ENCODE measurements around the gene UGT2B28.
"Not testable (repeated sequence)": the region's sequence is repeated elsewhere in the genome, so short reads cannot be mapped to it uniquely, and the experiment has no call there.

The UGT2B28 gene

GRCh38 chr4:69321153-69321729 lies 41.0 kb downstream of the UGT2B28 start:
- H3K4me1 Mint-ChIP-seq (ENCODE audit: low read depth), result no peaks in the 10 kb centered on the region
- H3K36me3 Mint-ChIP-seq (ENCODE audit: low read depth), result no peaks in the 10 kb centered on the region
- no peaks in the 10 kb centered on the region for H3K27me3 Mint-ChIP-seq (ENCODE audit: low read depth)
- H3K4me3 Mint-ChIP-seq, result no peak overlapping the region
- no peak for DNase-seq (ENCODE audit: low spot score)
- H3K9me3 Mint-ChIP-seq, result no peaks in the 10 kb centered on the region
- no peak overlapping the region for H3K27ac Mint-ChIP-seq

GRCh38 chr4:69322055-69322454 lies 41.8 kb downstream of the UGT2B28 start:
- Mint-ChIP-seq H3K27ac (no peak overlapping the region), H3K9me3 (no peaks in the 10 kb centered on the region), H3K4me3 (no peak overlapping the region), H3K27me3 (ENCODE audit: low read depth) (no peaks in the 10 kb centered on the region), H3K36me3 (ENCODE audit: low read depth) (no peaks in the 10 kb centered on the region), H3K4me1 (ENCODE audit: low read depth) (no peaks in the 10 kb centered on the region)
- DNase-seq (ENCODE audit: low spot score), result no peak

- H3K36me3 Mint-ChIP-seq (ENCODE audit: low read depth), result no peaks in the 10 kb centered on the region
- H3K27me3 Mint-ChIP-seq (ENCODE audit: low read depth), result no peaks in the 10 kb centered on the region
- no peak for DNase-seq (ENCODE audit: low spot score)
- H3K27ac Mint-ChIP-seq, result no peak overlapping the region
- H3K4me3 Mint-ChIP-seq, result no peak overlapping the region
- H3K9me3 Mint-ChIP-seq, result no peaks in the 10 kb centered on the region
- no peaks in the 10 kb centered on the region for H3K4me1 Mint-ChIP-seq (ENCODE audit: low read depth)
These were observed 43.0 kb downstream of the UGT2B28 start for GRCh38 chr4:69323284-69323683.

GRCh38 chr4:69330345-69331047 lies 50.2 kb downstream of the UGT2B28 start:
- Mint-ChIP-seq H3K4me1 (ENCODE audit: low read depth) (no peaks in the 10 kb centered on the region), H3K4me3 (no peak overlapping the region), H3K36me3 (ENCODE audit: low read depth) (no peaks in the 10 kb centered on the region), H3K27ac (no peak overlapping the region), H3K27me3 (ENCODE audit: low read depth) (no peaks in the 10 kb centered on the region), H3K9me3 (no peaks in the 10 kb centered on the region)
- no peak for DNase-seq (ENCODE audit: low spot score)

- H3K4me1 Mint-ChIP-seq (ENCODE audit: low read depth); H3K9me3 Mint-ChIP-seq; H3K4me3 Mint-ChIP-seq; H3K27ac Mint-ChIP-seq; H3K27me3 Mint-ChIP-seq (ENCODE audit: low read depth); DNase-seq (ENCODE audit: low spot score); H3K36me3 Mint-ChIP-seq (ENCODE audit: low read depth): not testable (repeated sequence)
These were observed 51.0 kb downstream of the UGT2B28 start for GRCh38 chr4:69331304-69331703.

GRCh38 chr4:69335485-69335884 lies 55.2 kb downstream of the UGT2B28 start:
- not testable (repeated sequence) for H3K4me1 Mint-ChIP-seq (ENCODE audit: low read depth); H3K4me3 Mint-ChIP-seq; H3K27me3 Mint-ChIP-seq (ENCODE audit: low read depth); H3K9me3 Mint-ChIP-seq; H3K36me3 Mint-ChIP-seq (ENCODE audit: low read depth); DNase-seq (ENCODE audit: low spot score); H3K27ac Mint-ChIP-seq

- not testable (repeated sequence) for H3K36me3 Mint-ChIP-seq (ENCODE audit: low read depth); H3K4me1 Mint-ChIP-seq (ENCODE audit: low read depth); H3K4me3 Mint-ChIP-seq; H3K9me3 Mint-ChIP-seq; DNase-seq (ENCODE audit: low spot score); H3K27me3 Mint-ChIP-seq (ENCODE audit: low read depth); H3K27ac Mint-ChIP-seq
These were observed 62.8 kb downstream of the UGT2B28 start for GRCh38 chr4:69343114-69343513.

GRCh38 chr4:69343558-69344420 lies 63.5 kb downstream of the UGT2B28 start:
- H3K27me3 Mint-ChIP-seq (ENCODE audit: low read depth); H3K9me3 Mint-ChIP-seq; H3K27ac Mint-ChIP-seq; DNase-seq (ENCODE audit: low spot score); H3K4me1 Mint-ChIP-seq (ENCODE audit: low read depth); H3K36me3 Mint-ChIP-seq (ENCODE audit: low read depth); H3K4me3 Mint-ChIP-seq: not testable (repeated sequence)
